Motor neuron (in vitro differentiated cells): ENCODE results near the gene EMCN. TPM values are rescaled to one million over a fixed set of nuclear protein-coding genes. Genes with fewer than 3 reads are reported as not detected.
"Not testable (repeated sequence)": the region's sequence is repeated elsewhere in the genome, so short reads cannot be mapped to it uniquely, and the experiment has no call there.

Experiments used
- ATAC-seq, 8 experiments: fragments of 200-7000 bp; cut with Tn5 transposase; replicated peaks in 6 of 8; 2 replicates each; pipeline ENCODE4 v1.8.0; 2021; ENCODE audit warnings: mild to moderate bottlenecking in 8 of 8, moderate library complexity in 8 of 8
- H3K27ac ChIP-seq, 2 donors: fragments of 250-450 bp; sonication (Bioruptor Pico); 2 replicates each; pipeline ENCODE4 v1.9.0; 2021; ENCODE audit warnings: antibody characterized with exemption in 2 of 2, mild to moderate bottlenecking in 2 of 2, moderate library complexity in 1 of 2
- H3K4me1 ChIP-seq, 2 donors: fragments of 250-450 bp; sonication (Bioruptor Pico); replicated peaks in 1 of 2; 2 replicates each; pipeline ENCODE4 v1.6.1; 2021; ENCODE audit warnings: antibody characterized with exemption in 2 of 2, mild to moderate bottlenecking in 2 of 2, moderate library complexity in 1 of 2
- H3K4me3 ChIP-seq, 5 donors: fragments of 250-450 bp; sonication (Bioruptor Pico); 2 replicates each; pipeline ENCODE4 v1.9.0; 2021; ENCODE audit warnings: antibody characterized with exemption in 5 of 5, mild to moderate bottlenecking in 5 of 5, moderate library complexity in 4 of 5
- whole genome bisulfite sequencing, 10 experiments: fragments of 450-650 bp; shearing (Covaris generic); methylation state at CpG; one replicate each; pipeline ENCODE4 v1.0.0; 2022; 5-methylcytosine and 5-hydroxymethylcytosine counted together
- in situ Hi-C, 9 experiments: fragments of 400-800 bp; cut with MboI; loops; one replicate each; pipeline ENCODE4 v1.15.0; 2021; ENCODE audit warnings: low sequenced_read_pairs in 9 of 9, low pct_unique_long_range_greater_than_20kb in 2 of 9; ENCODE audit not compliant: unreplicated experiment in 9 of 9
- total RNA-seq, 8 experiments: library from RNA; unstranded; fragments of 300-600 nt; gene quantifications; 2 replicates each; pipeline versions ENCODE4 v1.2.3 to v1.2.4, GENCODE V29; 2022

Gene EMCN
- total RNA-seq, 8 experiments from 2014 or later: 0.05 to 3.1 (median 0.19) TPM; not detected in 2

DNA sequence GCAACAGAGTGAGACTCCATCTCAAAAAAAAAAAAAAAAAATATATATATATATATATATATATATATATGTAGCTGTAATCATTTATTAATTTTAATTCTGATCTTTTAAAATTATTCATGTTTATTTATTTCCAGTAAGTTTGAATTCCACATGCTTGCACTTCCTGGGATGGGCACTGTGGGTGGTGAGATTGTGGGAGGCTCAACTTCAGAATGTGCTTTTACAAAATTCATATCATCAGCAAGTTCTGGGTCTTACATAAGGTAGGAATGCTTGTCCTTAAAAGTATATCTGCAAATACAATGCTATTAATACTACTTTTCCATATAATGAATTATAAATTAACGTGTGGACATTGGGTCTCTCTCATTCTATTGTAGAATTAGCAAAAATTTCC, 156.5 kb downstream of the EMCN start:
- WGBS, 10 experiments: 17 to 88% (median 75%) methylated on average over 1 of the region's 1 CpG; no CpG with 5 or more reads in 3 of the 10 experiments
- H3K4me1 ChIP-seq: no peaks in the 10 kb centered on the region
- no peak overlapping the region for H3K4me3 ChIP-seq
- no peak for ATAC-seq
- H3K27ac ChIP-seq: no peak overlapping the region
- in situ Hi-C loops: no loop called here

- 11 to 92% (median 76%) methylated on average over 1 of the region's 1 CpG; no CpG with 5 or more reads in 4 of the 10 experiments for WGBS, 10 experiments
These were observed 157.6 kb downstream of the EMCN start for GRCh38 chr4:100360211-100360610.

GRCh38 chr4:100359441-100359840, 158.4 kb downstream of the EMCN start:
- in situ Hi-C loops: no loop called here
- Histone ChIP-seq H3K4me1 (no peaks in the 10 kb centered on the region), H3K27ac (no peak overlapping the region), H3K4me3 (no peak overlapping the region)
- 10 to 73% (median 28%) methylated on average over 1 to 2 of the region's 2 CpGs; no CpG with 5 or more reads in 1 of the 10 experiments for WGBS, 10 experiments
- ATAC-seq: no peak

More at GRCh38 chr4:100360211-100360610, 157.6 kb downstream of the EMCN start:
- Histone ChIP-seq H3K4me1 (no peaks in the 10 kb centered on the region), H3K27ac (no peak overlapping the region), H3K4me3 (no peak overlapping the region)
- in situ Hi-C loops: no loop called here
- ATAC-seq: no peak

- in situ Hi-C loops: no loop called here
- H3K4me1 ChIP-seq: no peaks in the 10 kb centered on the region
- 60 to 100% (median 85%) methylated on average over 1 of the region's 1 CpG; no CpG with 5 or more reads in 3 of the 10 experiments for WGBS, 10 experiments
- no peak for ATAC-seq
- no peak overlapping the region for H3K27ac ChIP-seq
- H3K4me3 ChIP-seq: no peak overlapping the region
These were observed 160.3 kb downstream of the EMCN start for GRCh38 chr4:100357542-100357941.

GRCh38 chr4:100356172-100356571, 161.7 kb downstream of the EMCN start:
- Histone ChIP-seq H3K4me3 (no peak overlapping the region), H3K27ac (no peak overlapping the region), H3K4me1 (no peaks in the 10 kb centered on the region)
- no peak for ATAC-seq
- in situ Hi-C loops: no loop called here
- 13 to 100% (median 44%) methylated on average over 1 of the region's 1 CpG; no CpG with 5 or more reads in 2 of the 10 experiments for WGBS, 10 experiments

DNA sequence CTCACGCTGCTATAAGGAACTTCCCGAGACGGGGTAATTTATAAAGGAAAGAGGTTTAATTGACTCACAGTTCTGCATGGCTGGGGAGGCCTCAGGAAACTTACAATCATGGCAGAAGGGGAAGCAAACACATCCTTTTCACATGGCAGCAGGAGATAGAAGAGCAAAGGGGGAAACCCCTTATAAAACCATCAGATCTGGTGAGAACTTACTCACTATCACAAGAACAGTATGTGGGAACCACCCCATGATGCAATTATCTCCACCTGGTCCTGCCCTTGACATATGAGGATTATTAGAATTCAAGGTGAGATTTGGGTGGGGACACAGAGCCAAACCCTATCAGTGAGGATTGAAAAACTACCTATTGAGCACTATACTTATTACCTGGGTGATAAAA, 165.5 kb downstream of the EMCN start:
- H3K4me3 ChIP-seq, H3K27ac ChIP-seq, H3K4me1 ChIP-seq, ATAC-seq, in situ Hi-C loops: not testable (repeated sequence)
- WGBS, 10 experiments: 74 to 100% (median 96%) methylated on average over 1 to 3 of the region's 3 CpGs; no CpG with 5 or more reads in 5 of the 10 experiments

GRCh38 chr4:100348473-100348872, 169.3 kb downstream of the EMCN start:
- in situ Hi-C loops: no loop called here
- Histone ChIP-seq H3K4me3 (no peak overlapping the region), H3K27ac (no peak overlapping the region), H3K4me1 (no peaks in the 10 kb centered on the region)
- 27 to 100% (median 91%) methylated on average over 1 to 3 of the region's 3 CpGs for WGBS, 10 experiments
- ATAC-seq: peak in 5 of 8 experiments; percentile 30 to 100 (median 71)

DNA sequence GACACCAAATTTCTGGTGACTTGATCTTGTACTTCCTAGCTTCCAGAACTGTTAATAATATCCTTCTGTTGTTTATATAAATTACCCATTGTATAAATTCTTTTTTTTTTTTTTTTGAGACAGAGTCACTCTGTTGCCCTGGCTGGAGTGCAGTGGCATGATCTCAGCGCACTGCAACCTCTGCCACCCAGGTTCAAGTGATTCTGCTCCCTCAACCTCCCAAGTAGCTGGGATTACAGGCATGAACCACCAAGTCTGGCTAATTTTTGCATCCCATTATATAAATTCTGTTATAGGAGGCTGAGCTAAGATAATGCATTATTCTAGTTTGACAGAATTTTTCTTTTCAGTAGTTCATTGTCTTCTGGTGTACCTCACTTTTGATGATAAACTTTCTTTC, 170.6 kb downstream of the EMCN start:
- H3K4me3 ChIP-seq: no peak overlapping the region
- 89 to 100% (median 100%) methylated on average over 1 of the region's 1 CpG; no CpG with 5 or more reads in 4 of the 10 experiments for WGBS, 10 experiments
- H3K27ac ChIP-seq: no peak overlapping the region
- no peak for ATAC-seq
- H3K4me1 ChIP-seq: no peaks in the 10 kb centered on the region
- in situ Hi-C loops: no loop called here

- Histone ChIP-seq H3K27ac (no peak overlapping the region), H3K4me1 (peaks cover 0 to 2% of the 10 kb centered on the region in 2 donors), H3K4me3 (no peak overlapping the region)
- in situ Hi-C loops: no loop called here
- peak in 3 of 8 experiments; percentile 29 to 65 (median 58) for ATAC-seq
These were observed 172.2 kb downstream of the EMCN start for GRCh38 chr4:100345585-100345984.
